K562 (cell line): ENCODE measurements around the gene DAAM1. TPM values are rescaled to one million over a fixed set of nuclear protein-coding genes. Genes with fewer than 3 reads are reported as not detected.

Experiments
- CCAR2 ChIP-seq: fragments of 200-400 bp; formaldehyde crosslinking; IDR thresholded peaks from 2 replicates; pipeline ENCODE4 v1.6.1; 2017; ENCODE audit warnings: mild to moderate bottlenecking, low read depth, low read length
- CHD2 ChIP-seq: IDR thresholded peaks from 2 replicates; pipeline ENCODE4 v1.6.1; 2011; ENCODE audit warnings: low read depth, low read length
- GATA2 ChIP-seq: sonication (generic); formaldehyde crosslinking; IDR thresholded peaks from 2 replicates; pipeline ENCODE4 v1.4.0; 2020; ENCODE audit warnings: mild to moderate bottlenecking, missing genetic modification reagents
- GTF2E2 ChIP-seq: fragments of 200-800 bp; sonication (Bioruptor generic); IDR thresholded peaks from 2 replicates; pipeline ENCODE4 v1.6.1; 2016; ENCODE audit warnings: missing genetic modification characterization, missing compliant biosample characterization
- HLTF ChIP-seq: fragments of 450-650 bp; IDR thresholded peaks from 2 replicates; pipeline ENCODE4 v1.6.1; 2016
- polyA plus RNA-seq, 8 experiments: library from polyadenylated mRNA; depleted of rRNA in 4 of 8; stranded (reverse) in 5 of 8; unstranded in 3 of 8; fragments of >200 nt; fragmentation: Nextera tagmentation in 2 of 8; fragmentation: Illumina TruSeq in 1 of 8; extraction: Ambion mirVana in 2 of 8; extraction: Trizol in 1 of 8; gene quantifications; 2 replicates each; pipeline versions ENCODE4 v1.2.1 to v1.2.3, GENCODE V29; 2011 to 2014; ENCODE audit warnings: inconsistent platforms in 1 of 8, missing spikeins in 1 of 8
- total RNA-seq, 7 experiments: library from RNA; depleted of rRNA in 6 of 7; stranded (reverse); fragments of >200 nt in 6 of 7; fragmentation: Illumina TruSeq in 2 of 7; extraction: Trizol in 2 of 7; gene quantifications; 2 replicates each; pipeline versions ENCODE4 v1.2.1 to v1.2.3, GENCODE V29; 2011 to 2021; ENCODE audit warnings: low replicate concordance in 1 of 7
- TF ChIP-seq, protein P1 (sequence below), 2 experiments: fragments of 450-650 bp; formaldehyde crosslinking in 1 of 2; IDR thresholded peaks; 2 replicates each; pipeline versions ENCODE4 v1.4.0 to v1.6.1; 2014 to 2020; ENCODE audit warnings: mild to moderate bottlenecking in 2 of 2, borderline replicate concordance in 1 of 2, low read depth in 1 of 2
- TF ChIP-seq, protein P2 (sequence below): fragments of 200-400 bp; formaldehyde crosslinking; IDR thresholded peaks from 2 replicates; pipeline ENCODE4 v1.6.1; 2017; ENCODE audit warnings: mild to moderate bottlenecking, low read depth, low read length, moderate library complexity

DAAM1 gene
- total and polyA plus RNA-seq, 9 of the 15 experiments (the other 6 are each of a cell fraction or from before 2014, with no cell fraction given), result 3.6 to 11.6 (median 6.7) TPM

DNA sequence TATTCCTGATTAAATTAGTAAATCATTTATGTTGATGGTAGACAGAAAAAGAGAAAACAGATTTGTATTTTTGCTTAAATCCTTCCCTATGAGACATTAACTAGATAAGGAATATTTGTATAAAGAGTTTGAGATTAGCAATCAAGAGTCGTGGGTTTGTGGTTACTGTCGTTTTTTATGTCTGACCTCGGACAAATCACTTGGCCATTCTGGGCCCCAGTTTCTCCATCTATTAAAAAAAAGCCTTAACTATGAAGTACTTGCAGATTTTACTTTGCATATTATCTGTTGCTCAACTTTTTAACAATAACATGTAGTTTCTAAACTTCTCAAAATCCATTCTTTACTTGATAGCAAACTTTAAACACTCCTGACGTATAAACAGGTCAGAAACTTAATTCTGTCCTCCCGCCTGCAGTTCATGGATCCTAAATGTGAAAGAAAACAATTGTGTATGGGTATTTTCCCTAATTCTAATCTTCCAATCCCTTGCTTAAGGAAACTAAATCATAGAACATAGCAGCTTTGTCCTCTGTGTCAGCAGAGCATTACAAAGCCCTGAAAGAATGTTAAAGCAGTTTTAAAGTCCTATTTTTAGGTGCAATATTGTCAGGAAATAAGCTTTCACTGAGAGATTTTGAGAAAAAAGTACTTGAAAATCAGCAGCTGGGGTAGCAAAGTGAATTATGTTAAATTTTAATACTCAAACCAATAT is 158.5 kb downstream of the DAAM1 start (continued):
- TF ChIP-seq, protein P1, sequence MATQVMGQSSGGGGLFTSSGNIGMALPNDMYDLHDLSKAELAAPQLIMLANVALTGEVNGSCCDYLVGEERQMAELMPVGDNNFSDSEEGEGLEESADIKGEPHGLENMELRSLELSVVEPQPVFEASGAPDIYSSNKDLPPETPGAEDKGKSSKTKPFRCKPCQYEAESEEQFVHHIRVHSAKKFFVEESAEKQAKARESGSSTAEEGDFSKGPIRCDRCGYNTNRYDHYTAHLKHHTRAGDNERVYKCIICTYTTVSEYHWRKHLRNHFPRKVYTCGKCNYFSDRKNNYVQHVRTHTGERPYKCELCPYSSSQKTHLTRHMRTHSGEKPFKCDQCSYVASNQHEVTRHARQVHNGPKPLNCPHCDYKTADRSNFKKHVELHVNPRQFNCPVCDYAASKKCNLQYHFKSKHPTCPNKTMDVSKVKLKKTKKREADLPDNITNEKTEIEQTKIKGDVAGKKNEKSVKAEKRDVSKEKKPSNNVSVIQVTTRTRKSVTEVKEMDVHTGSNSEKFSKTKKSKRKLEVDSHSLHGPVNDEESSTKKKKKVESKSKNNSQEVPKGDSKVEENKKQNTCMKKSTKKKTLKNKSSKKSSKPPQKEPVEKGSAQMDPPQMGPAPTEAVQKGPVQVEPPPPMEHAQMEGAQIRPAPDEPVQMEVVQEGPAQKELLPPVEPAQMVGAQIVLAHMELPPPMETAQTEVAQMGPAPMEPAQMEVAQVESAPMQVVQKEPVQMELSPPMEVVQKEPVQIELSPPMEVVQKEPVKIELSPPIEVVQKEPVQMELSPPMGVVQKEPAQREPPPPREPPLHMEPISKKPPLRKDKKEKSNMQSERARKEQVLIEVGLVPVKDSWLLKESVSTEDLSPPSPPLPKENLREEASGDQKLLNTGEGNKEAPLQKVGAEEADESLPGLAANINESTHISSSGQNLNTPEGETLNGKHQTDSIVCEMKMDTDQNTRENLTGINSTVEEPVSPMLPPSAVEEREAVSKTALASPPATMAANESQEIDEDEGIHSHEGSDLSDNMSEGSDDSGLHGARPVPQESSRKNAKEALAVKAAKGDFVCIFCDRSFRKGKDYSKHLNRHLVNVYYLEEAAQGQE (IDR thresholded peaks at IDR 0.05; ENCODE audit: borderline replicate concordance), result no peak
- TF ChIP-seq, protein P1 (CRISPR knock-in tag; IDR thresholded peaks at IDR 0.05; ENCODE audit: low read depth), result no peak
- TF ChIP-seq CHD2 (no peak), HLTF (no peak), GATA2 (CRISPR knock-in tag) (no peak), CCAR2 (no peak), GTF2E2 (tag) (no peak)
- TF ChIP-seq, protein P2, sequence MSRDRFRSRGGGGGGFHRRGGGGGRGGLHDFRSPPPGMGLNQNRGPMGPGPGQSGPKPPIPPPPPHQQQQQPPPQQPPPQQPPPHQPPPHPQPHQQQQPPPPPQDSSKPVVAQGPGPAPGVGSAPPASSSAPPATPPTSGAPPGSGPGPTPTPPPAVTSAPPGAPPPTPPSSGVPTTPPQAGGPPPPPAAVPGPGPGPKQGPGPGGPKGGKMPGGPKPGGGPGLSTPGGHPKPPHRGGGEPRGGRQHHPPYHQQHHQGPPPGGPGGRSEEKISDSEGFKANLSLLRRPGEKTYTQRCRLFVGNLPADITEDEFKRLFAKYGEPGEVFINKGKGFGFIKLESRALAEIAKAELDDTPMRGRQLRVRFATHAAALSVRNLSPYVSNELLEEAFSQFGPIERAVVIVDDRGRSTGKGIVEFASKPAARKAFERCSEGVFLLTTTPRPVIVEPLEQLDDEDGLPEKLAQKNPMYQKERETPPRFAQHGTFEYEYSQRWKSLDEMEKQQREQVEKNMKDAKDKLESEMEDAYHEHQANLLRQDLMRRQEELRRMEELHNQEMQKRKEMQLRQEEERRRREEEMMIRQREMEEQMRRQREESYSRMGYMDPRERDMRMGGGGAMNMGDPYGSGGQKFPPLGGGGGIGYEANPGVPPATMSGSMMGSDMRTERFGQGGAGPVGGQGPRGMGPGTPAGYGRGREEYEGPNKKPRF, result no peak
- TF ChIP-seq, all 486 proteins: peak for 0
